Pancreas (tissue), 10 donors: Measurements from ENCODE around the gene MIX23. TPM values are rescaled to one million over a fixed set of nuclear protein-coding genes. Genes with fewer than 3 reads are reported as not detected.

Experiments
- ATAC-seq, 4 donors: fragments of 200-7000 bp; cut with Tn5 transposase; one replicate each; pipeline versions ENCODE4 v1.8.0 to v1.9.1; 2020; ENCODE audit warnings: mild to moderate bottlenecking in 4 of 4, moderate library complexity in 4 of 4
- DNase-seq, 6 donors: peaks; one replicate each; pipeline ENCODE4 v3.0.0-alpha.2; 2020
- FAIRE-seq: peaks from 2 replicates; lab custom pipeline; 2012; peaks lifted over from hg19 to GRCh38; lab: Jason Lieb, UNC
- H3K27ac ChIP-seq, 4 donors: fragments of 200-600 bp; sonication (generic); 1 replicate in 3 of 4; 2 replicates in 1 of 4; pipeline versions ENCODE4 v1.5.0 to v1.8.0; 2020
- H3K27me3 ChIP-seq, 4 donors: fragments of 200-600 bp; one replicate each; pipeline ENCODE4 v1.8.0; 2021
- H3K36me3 ChIP-seq, 3 donors: fragments of 200-600 bp; sonication (generic) in 1 of 3; one replicate each; pipeline versions ENCODE4 v1.5.0 to v1.8.0; 2020 to 2021
- H3K4me1 ChIP-seq, 3 donors: fragments of 200-600 bp; one replicate each; pipeline ENCODE4 v1.8.0; 2021
- H3K4me3 ChIP-seq, 4 donors: fragments of 200-600 bp; sonication (generic) in 2 of 4; one replicate each; pipeline versions ENCODE4 v1.5.0 to v1.8.0; 2020 to 2021
- H3K9me3 ChIP-seq, 4 donors: fragments of 200-600 bp; one replicate each; pipeline ENCODE4 v1.8.0; 2021
- WGBS, 2 donors: extraction: QIAGEN DNeasy Blood & Tissue Kit; methylation state at CpG; one replicate each; pipeline ENCODE4 v1.1.7; 2013; 5-methylcytosine and 5-hydroxymethylcytosine counted together
- intact Hi-C, 3 donors: fragments of 100-400 bp; cut with DNase I; formaldehyde crosslinking; loops; one replicate each; pipeline versions ENCODE4 v1.11.1 to v1.14.2; 2022
- polyA plus RNA-seq, 2 donors: library from polyadenylated mRNA; stranded (reverse); fragments of 200-250 nt; gene quantifications; one replicate each; pipeline ENCODE4 v1.2.3, GENCODE V29; 2013
- total RNA-seq, 6 donors: library from RNA; stranded (reverse); fragmentation: NEBNext Ultra II Directional in 4 of 6; extraction: Animal tissue kit (Norgen Biotek cat#: 25700) in 4 of 6; gene quantifications; one replicate each; pipeline versions ENCODE4 v1.2.1 to v1.2.4, GENCODE V29; 2021 to 2023
- TF ChIP-seq, protein P1 (sequence below), 4 donors: fragments of 200-600 bp; sonication (generic) in 3 of 4; IDR thresholded peaks; one replicate each; pipeline versions ENCODE4 v1.5.0 to v1.8.0; 2021; ENCODE audit warnings: antibody characterized with exemption in 4 of 4
- donor health status: healthy with polysubstance abuse.
- donor health status: DM: no; HTN: no; CAD: no; lungs with moderate emphysema.
- donor health status: DM: no; HTN: no; CAD: no.
- donor health status: control.
- donor health status: control.
- donor health status: Bipolar disorder and iron deficiency.
- donor health status: DM: yes; HTN: yes; CAD: no.
- donor health status: DM: no; HTN: no; CAD: no.
- donor health status: DM: no; HTN: no; CAD: no.
- donor health status: DM: yes; HTN: yes; CAD: no.

MIX23 gene
- total and polyA plus RNA-seq, 8 donors = 9.3 to 28.6 (median 14.0) TPM

- Histone ChIP-seq H3K9me3 (no peaks in the 10 kb centered on the region), H3K27ac (no peak overlapping the region), H3K4me1 (peaks cover 24 to 47% (median 26%) of the 10 kb centered on the region in 3 donors), H3K4me3 (no peak overlapping the region), H3K27me3 (no peaks in the 10 kb centered on the region), H3K36me3 (no peaks in the 10 kb centered on the region)
- DNase-seq (no peak), ATAC-seq (no peak), FAIRE-seq (no peak)
- intact Hi-C loops = loop anchor here in 1 of 3 donors (10.0 kb wide), 1 partner anchor 288 kb away; the partner anchor contains the start of gene PARP14
- TF ChIP-seq, protein P1, sequence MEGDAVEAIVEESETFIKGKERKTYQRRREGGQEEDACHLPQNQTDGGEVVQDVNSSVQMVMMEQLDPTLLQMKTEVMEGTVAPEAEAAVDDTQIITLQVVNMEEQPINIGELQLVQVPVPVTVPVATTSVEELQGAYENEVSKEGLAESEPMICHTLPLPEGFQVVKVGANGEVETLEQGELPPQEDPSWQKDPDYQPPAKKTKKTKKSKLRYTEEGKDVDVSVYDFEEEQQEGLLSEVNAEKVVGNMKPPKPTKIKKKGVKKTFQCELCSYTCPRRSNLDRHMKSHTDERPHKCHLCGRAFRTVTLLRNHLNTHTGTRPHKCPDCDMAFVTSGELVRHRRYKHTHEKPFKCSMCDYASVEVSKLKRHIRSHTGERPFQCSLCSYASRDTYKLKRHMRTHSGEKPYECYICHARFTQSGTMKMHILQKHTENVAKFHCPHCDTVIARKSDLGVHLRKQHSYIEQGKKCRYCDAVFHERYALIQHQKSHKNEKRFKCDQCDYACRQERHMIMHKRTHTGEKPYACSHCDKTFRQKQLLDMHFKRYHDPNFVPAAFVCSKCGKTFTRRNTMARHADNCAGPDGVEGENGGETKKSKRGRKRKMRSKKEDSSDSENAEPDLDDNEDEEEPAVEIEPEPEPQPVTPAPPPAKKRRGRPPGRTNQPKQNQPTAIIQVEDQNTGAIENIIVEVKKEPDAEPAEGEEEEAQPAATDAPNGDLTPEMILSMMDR (IDR thresholded peaks at IDR 0.05) = no peak
- WGBS, 2 donors = 93% methylated on average over 1 of the region's 1 CpG
These were observed 14.2 kb upstream of the MIX23 start for GRCh38 chr3:122397201-122397600.

DNA sequence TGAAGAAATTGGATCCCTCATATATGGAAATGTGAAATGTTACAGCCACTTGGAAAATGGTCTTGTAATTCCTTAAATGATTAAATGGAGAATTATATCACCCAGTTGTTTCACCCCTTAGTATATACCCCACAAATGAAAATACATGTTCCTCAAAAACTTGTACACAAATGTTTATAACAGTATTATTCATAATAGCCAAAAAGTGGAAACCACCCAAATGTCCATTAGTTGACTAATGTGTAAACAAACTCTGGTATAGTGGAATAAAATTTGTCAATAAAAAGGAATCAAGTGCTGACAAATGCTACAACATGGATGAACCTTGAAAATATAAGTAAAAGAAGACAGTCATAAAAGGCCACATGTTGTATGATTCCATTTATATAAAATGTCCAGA, 13.5 kb upstream of the MIX23 start:
- H3K9me3 ChIP-seq = no peaks in the 10 kb centered on the region
- no peak for FAIRE-seq
- peaks cover 30 to 47% (median 32%) of the 10 kb centered on the region in 3 donors for H3K4me1 ChIP-seq
- TF ChIP-seq, protein P1 (IDR thresholded peaks at IDR 0.05) = no peak
- no peak for ATAC-seq
- DNase-seq = no peak
- no peak overlapping the region for H3K27ac ChIP-seq
- intact Hi-C loops = loop anchor here in 1 of 3 donors (10.0 kb wide), 1 partner anchor 288 kb away; the partner anchor contains the start of gene PARP14
- H3K27me3 ChIP-seq = no peaks in the 10 kb centered on the region
- no peak overlapping the region for H3K4me3 ChIP-seq
- no peaks in the 10 kb centered on the region for H3K36me3 ChIP-seq

DNA sequence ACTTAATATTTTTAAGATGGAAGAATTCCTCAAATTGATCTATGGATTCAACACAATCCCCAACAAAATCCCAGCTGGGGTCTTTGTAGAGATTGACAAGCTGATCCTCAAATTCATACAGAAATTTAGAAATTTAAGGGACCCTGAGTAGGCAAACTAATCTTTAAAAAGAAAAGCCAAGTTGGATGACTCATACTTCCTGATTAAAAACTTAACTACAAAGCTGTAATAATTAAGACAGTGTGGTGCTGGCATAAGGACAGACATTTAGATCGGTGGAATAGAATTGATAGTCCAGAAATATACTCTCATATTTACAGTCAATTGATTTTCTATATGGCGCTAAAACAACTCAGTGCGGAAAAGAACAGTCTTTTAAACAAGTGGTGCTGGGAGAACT, 12.6 kb upstream of the MIX23 start:
- Histone ChIP-seq H3K27ac (peak overlapping the region in 1 of 4 donors; percentile 77), H3K4me1 (peaks cover 39 to 42% (median 41%) of the 10 kb centered on the region in 3 donors), H3K36me3 (no peaks in the 10 kb centered on the region), H3K27me3 (no peaks in the 10 kb centered on the region), H3K4me3 (no peak overlapping the region), H3K9me3 (no peaks in the 10 kb centered on the region)
- ATAC-seq = no peak
- TF ChIP-seq, protein P1 (IDR thresholded peaks at IDR 0.05) = no peak
- 57 to 58% methylated on average over 3 of the region's 3 CpGs for WGBS, 2 donors
- no peak for DNase-seq
- intact Hi-C loops = loop anchor here in 1 of 3 donors (10.0 kb wide), 1 partner anchor 289 kb away; the partner anchor contains the start of gene PARP14
- no peak for FAIRE-seq

- 38 to 43% methylated on average over 1 of the region's 1 CpG for WGBS, 2 donors
These were observed 11.1 kb upstream of the MIX23 start for GRCh38 chr3:122394173-122394572.

More at GRCh38 chr3:122394173-122394572, 11.1 kb upstream of the MIX23 start:
- ATAC-seq (no peak), DNase-seq (no peak), FAIRE-seq (no peak)
- Histone ChIP-seq H3K4me3 (no peak overlapping the region), H3K9me3 (no peaks in the 10 kb centered on the region), H3K27ac (peak overlapping the region in 3 of 4 donors; percentile 37 to 77 (median 64)), H3K27me3 (no peaks in the 10 kb centered on the region), H3K36me3 (no peaks in the 10 kb centered on the region), H3K4me1 (peaks cover 46 to 50% (median 48%) of the 10 kb centered on the region in 3 donors)
- intact Hi-C loops = loop anchor here in 1 of 3 donors (10.0 kb wide), 1 partner anchor 291 kb away; the partner anchor contains the start of gene PARP14
- TF ChIP-seq, protein P1 (IDR thresholded peaks at IDR 0.05) = no peak
